ENCODE measurements around the gene ZGRF1.

Gene ZGRF1

GRCh38 chr4:112592717-112593116, 44.0 kb downstream of the ZGRF1 start:
- peaks cover 11% of the 10 kb centered on the region for H3K4me1 ChIP-seq (ENCODE audit: control insufficient read depth, insufficient read depth, low read length, poor library complexity, severe bottlenecking)
- no peak overlapping the region for H3K27ac ChIP-seq (ENCODE audit: low read depth, low read length, severe bottlenecking)
- H3K36me3 ChIP-seq (ENCODE audit: control insufficient read depth, insufficient read depth, low read length): peaks cover 6% of the 10 kb centered on the region
- H3K4me3 ChIP-seq (ENCODE audit: extremely low read depth, insufficient read depth, low read length, poor library complexity, severe bottlenecking): no peak overlapping the region
- H3K9me3 ChIP-seq (ENCODE audit: control insufficient read depth, low read length): no peaks in the 10 kb centered on the region

- Histone ChIP-seq H3K27ac (ENCODE audit: low read depth, low read length, severe bottlenecking) (no peak overlapping the region), H3K4me1 (ENCODE audit: control insufficient read depth, insufficient read depth, low read length, poor library complexity, severe bottlenecking) (peaks cover 11% of the 10 kb centered on the region), H3K4me3 (ENCODE audit: extremely low read depth, insufficient read depth, low read length, poor library complexity, severe bottlenecking) (no peak overlapping the region), H3K9me3 (ENCODE audit: control insufficient read depth, low read length) (no peaks in the 10 kb centered on the region), H3K36me3 (ENCODE audit: control insufficient read depth, insufficient read depth, low read length) (peaks cover 12% of the 10 kb centered on the region)
- WGBS, 2 experiments (ENCODE audit: insufficient coverage in 2 of 2): 62% methylated on average over 1 of the region's 1 CpG; no CpG with 5 or more reads in 1 of the 2 experiments
Measured at GRCh38 chr4:112591593-112591992, 45.1 kb downstream of the ZGRF1 start.

GRCh38 chr4:112589206-112589605, 47.5 kb downstream of the ZGRF1 start:
- H3K9me3 ChIP-seq (ENCODE audit: control insufficient read depth, low read length): no peaks in the 10 kb centered on the region
- peaks cover 11% of the 10 kb centered on the region for H3K4me1 ChIP-seq (ENCODE audit: control insufficient read depth, insufficient read depth, low read length, poor library complexity, severe bottlenecking)
- H3K27ac ChIP-seq (ENCODE audit: low read depth, low read length, severe bottlenecking): no peak overlapping the region
- H3K4me3 ChIP-seq (ENCODE audit: extremely low read depth, insufficient read depth, low read length, poor library complexity, severe bottlenecking): no peak overlapping the region
- H3K36me3 ChIP-seq (ENCODE audit: control insufficient read depth, insufficient read depth, low read length): peaks cover 23% of the 10 kb centered on the region

- peaks cover 8% of the 10 kb centered on the region for H3K4me1 ChIP-seq (ENCODE audit: control insufficient read depth, insufficient read depth, low read length, poor library complexity, severe bottlenecking)
- 87 to 92% methylated on average over 2 of the region's 2 CpGs for WGBS, 2 experiments (ENCODE audit: insufficient coverage in 2 of 2)
- H3K36me3 ChIP-seq (ENCODE audit: control insufficient read depth, insufficient read depth, low read length): peaks cover 42% of the 10 kb centered on the region
- no peak overlapping the region for H3K4me3 ChIP-seq (ENCODE audit: extremely low read depth, insufficient read depth, low read length, poor library complexity, severe bottlenecking)
- H3K27ac ChIP-seq (ENCODE audit: low read depth, low read length, severe bottlenecking): no peak overlapping the region
- H3K9me3 ChIP-seq (ENCODE audit: control insufficient read depth, low read length): no peaks in the 10 kb centered on the region
Measured at GRCh38 chr4:112585977-112586736, 50.6 kb downstream of the ZGRF1 start.

GRCh38 chr4:112567536-112567935, 69.2 kb downstream of the ZGRF1 start:
- Histone ChIP-seq H3K4me1 (ENCODE audit: control insufficient read depth, insufficient read depth, low read length, poor library complexity, severe bottlenecking) (no peaks in the 10 kb centered on the region), H3K27ac (ENCODE audit: low read depth, low read length, severe bottlenecking) (no peak overlapping the region), H3K9me3 (ENCODE audit: control insufficient read depth, low read length) (no peaks in the 10 kb centered on the region), H3K4me3 (ENCODE audit: extremely low read depth, insufficient read depth, low read length, poor library complexity, severe bottlenecking) (no peak overlapping the region), H3K36me3 (ENCODE audit: control insufficient read depth, insufficient read depth, low read length) (peaks cover 20% of the 10 kb centered on the region)
- 72 to 100% methylated on average over 1 to 2 of the region's 5 CpGs for WGBS, 2 experiments (ENCODE audit: insufficient coverage in 2 of 2)

GRCh38 chr4:112564706-112565270, 71.9 kb downstream of the ZGRF1 start:
- H3K27ac ChIP-seq (ENCODE audit: low read depth, low read length, severe bottlenecking): no peak overlapping the region
- H3K4me1 ChIP-seq (ENCODE audit: control insufficient read depth, insufficient read depth, low read length, poor library complexity, severe bottlenecking): no peaks in the 10 kb centered on the region
- WGBS, 2 experiments (ENCODE audit: insufficient coverage in 2 of 2): 95 to 96% methylated on average over 22 to 25 of the region's 25 CpGs
- no peaks in the 10 kb centered on the region for H3K9me3 ChIP-seq (ENCODE audit: control insufficient read depth, low read length)
- H3K4me3 ChIP-seq (ENCODE audit: extremely low read depth, insufficient read depth, low read length, poor library complexity, severe bottlenecking): no peak overlapping the region
- H3K36me3 ChIP-seq (ENCODE audit: control insufficient read depth, insufficient read depth, low read length): peaks cover 20% of the 10 kb centered on the region

- Histone ChIP-seq H3K4me1 (ENCODE audit: control insufficient read depth, insufficient read depth, low read length, poor library complexity, severe bottlenecking) (no peaks in the 10 kb centered on the region), H3K9me3 (ENCODE audit: control insufficient read depth, low read length) (no peaks in the 10 kb centered on the region), H3K4me3 (ENCODE audit: extremely low read depth, insufficient read depth, low read length, poor library complexity, severe bottlenecking) (no peak overlapping the region), H3K36me3 (ENCODE audit: control insufficient read depth, insufficient read depth, low read length) (peaks cover 23% of the 10 kb centered on the region), H3K27ac (ENCODE audit: low read depth, low read length, severe bottlenecking) (no peak overlapping the region)
- 82 to 83% methylated on average over 1 to 2 of the region's 4 CpGs for WGBS, 2 experiments (ENCODE audit: insufficient coverage in 2 of 2)
Measured at GRCh38 chr4:112563431-112564200, 73.1 kb downstream of the ZGRF1 start.

DNA sequence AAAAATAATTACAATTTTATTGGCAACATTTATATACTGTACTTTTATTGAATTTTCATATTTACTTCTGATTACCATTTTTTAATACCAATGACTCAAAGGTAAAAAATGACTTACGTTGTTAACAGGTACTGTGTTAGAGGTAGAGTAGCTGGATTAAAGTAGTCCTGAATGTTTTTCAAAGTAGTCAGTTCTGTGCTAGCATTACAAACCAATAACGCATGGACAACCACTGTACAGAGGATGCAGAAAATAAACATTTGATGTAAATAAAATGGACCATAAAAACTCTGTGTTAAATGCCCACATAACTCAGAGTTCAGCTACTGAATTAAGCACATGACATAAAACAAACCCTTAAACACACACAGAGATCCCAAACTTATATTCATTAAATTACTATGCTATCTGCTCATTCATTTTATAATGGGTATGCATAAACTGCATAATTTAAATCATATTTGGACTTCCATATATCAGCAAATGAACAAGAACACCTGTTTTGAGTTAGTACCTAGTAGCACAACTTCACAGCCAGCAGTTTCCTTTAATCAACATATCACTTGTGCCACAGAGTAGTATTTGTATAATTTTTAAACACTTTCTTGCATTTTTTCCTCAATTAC, 74.3 kb downstream of the ZGRF1 start:
- H3K9me3 ChIP-seq (ENCODE audit: control insufficient read depth, low read length): no peaks in the 10 kb centered on the region
- no peaks in the 10 kb centered on the region for H3K4me1 ChIP-seq (ENCODE audit: control insufficient read depth, insufficient read depth, low read length, poor library complexity, severe bottlenecking)
- H3K4me3 ChIP-seq (ENCODE audit: extremely low read depth, insufficient read depth, low read length, poor library complexity, severe bottlenecking): no peak overlapping the region
- H3K27ac ChIP-seq (ENCODE audit: low read depth, low read length, severe bottlenecking): no peak overlapping the region
- WGBS, 2 experiments (ENCODE audit: insufficient coverage in 2 of 2): 100% methylated on average over 1 of the region's 2 CpGs; no CpG with 5 or more reads in 1 of the 2 experiments
- H3K36me3 ChIP-seq (ENCODE audit: control insufficient read depth, insufficient read depth, low read length): peaks cover 27% of the 10 kb centered on the region

GRCh38 chr4:112560084-112560483, 76.6 kb downstream of the ZGRF1 start:
- WGBS, 2 experiments (ENCODE audit: insufficient coverage in 2 of 2): 95 to 100% methylated on average over 1 to 2 of the region's 2 CpGs
- no peak overlapping the region for H3K27ac ChIP-seq (ENCODE audit: low read depth, low read length, severe bottlenecking)
- no peak overlapping the region for H3K4me3 ChIP-seq (ENCODE audit: extremely low read depth, insufficient read depth, low read length, poor library complexity, severe bottlenecking)
- H3K4me1 ChIP-seq (ENCODE audit: control insufficient read depth, insufficient read depth, low read length, poor library complexity, severe bottlenecking): no peaks in the 10 kb centered on the region
- H3K9me3 ChIP-seq (ENCODE audit: control insufficient read depth, low read length): no peaks in the 10 kb centered on the region
- H3K36me3 ChIP-seq (ENCODE audit: control insufficient read depth, insufficient read depth, low read length): peaks cover 21% of the 10 kb centered on the region

GRCh38 chr4:112559053-112559452, 77.7 kb downstream of the ZGRF1 start:
- no peaks in the 10 kb centered on the region for H3K4me1 ChIP-seq (ENCODE audit: control insufficient read depth, insufficient read depth, low read length, poor library complexity, severe bottlenecking)
- 100% methylated on average over 2 of the region's 3 CpGs; no CpG with 5 or more reads in 1 of the 2 experiments for WGBS, 2 experiments (ENCODE audit: insufficient coverage in 2 of 2)
- no peak overlapping the region for H3K4me3 ChIP-seq (ENCODE audit: extremely low read depth, insufficient read depth, low read length, poor library complexity, severe bottlenecking)
- H3K36me3 ChIP-seq (ENCODE audit: control insufficient read depth, insufficient read depth, low read length): peaks cover 17% of the 10 kb centered on the region
- H3K27ac ChIP-seq (ENCODE audit: low read depth, low read length, severe bottlenecking): no peak overlapping the region
- no peaks in the 10 kb centered on the region for H3K9me3 ChIP-seq (ENCODE audit: control insufficient read depth, low read length)

Data from mesodermal cell (in vitro differentiated cells).